Neural cell (in vitro differentiated cells): ENCODE results near the gene TMEM81.

Experiments
- CTCF ChIP-seq: fragments of 450-650 bp; IDR thresholded peaks from 2 replicates; pipeline ENCODE4 v1.5.1; 2014; ENCODE audit warnings: antibody characterized with exemption, mild to moderate bottlenecking, moderate library complexity; ENCODE audit not compliant: poor library complexity, severe bottlenecking
- EP300 ChIP-seq: fragments of 450-650 bp; conservative IDR thresholded peaks from 2 replicates; pipeline ENCODE4 v1.6.1; 2014; ENCODE audit warnings: antibody characterized with exemption, mild to moderate bottlenecking, moderate library complexity; ENCODE audit not compliant: poor library complexity, severe bottlenecking
- POLR2AphosphoS5 ChIP-seq: IDR thresholded peaks from 2 replicates; pipeline ENCODE4 v1.6.1; 2012
- RAD21 ChIP-seq: fragments of 450-650 bp; conservative IDR thresholded peaks from 2 replicates; pipeline ENCODE4 v1.6.1; 2014; ENCODE audit warnings: antibody characterized with exemption, mild to moderate bottlenecking, moderate library complexity
- REST ChIP-seq: IDR thresholded peaks from 2 replicates; pipeline ENCODE4 v1.6.1; 2012; ENCODE audit warnings: borderline replicate concordance

- TF ChIP-seq RAD21, result no peak
- no peak for TF ChIP-seq EP300
- TF ChIP-seq CTCF, result no peak
- no peak for TF ChIP-seq POLR2AphosphoS5
- TF ChIP-seq REST, result no peak
Observed at GRCh38 chr1:205095422-205095821, 11.2 kb upstream of the TMEM81 start.
